ENCODE measurements around the gene CARD11.

The CARD11 gene

GRCh38 chr7:3043544-3044371 lies at the start of gene CARD11:
Gene CARD11, minus strand, starts transcription at chr7:3043867. Its CDS starts 85,361 bp downstream, at chr7:2958506.
- ATAC-seq (ENCODE audit: low read depth), result peak; percentile 51

GRCh38 chr7:3092468-3092867 lies 48.8 kb upstream of the CARD11 start:
- Mint-ChIP-seq H3K4me1 (peaks cover 23% of the 10 kb centered on the region), H3K9me3 (no peaks in the 10 kb centered on the region), H3K27me3 (no peaks in the 10 kb centered on the region), H3K36me3 (no peaks in the 10 kb centered on the region), H3K27ac (peak overlapping the region; percentile 63), H3K4me3 (peak overlapping the region; percentile 46)
- ATAC-seq (ENCODE audit: low read depth) (peak; percentile 82), DNase-seq (ENCODE audit: low spot score in 2 of 2) (peak; percentile 34 to 48)

More at GRCh38 chr7:3043544-3044371, at the start of gene CARD11:
- peak; percentile 37 to 67 for DNase-seq (ENCODE audit: low spot score in 2 of 2)
- Mint-ChIP-seq H3K27me3 (no peaks in the 10 kb centered on the region), H3K4me1 (peaks cover 34% of the 10 kb centered on the region), H3K36me3 (peaks cover 14% of the 10 kb centered on the region), H3K27ac (peak within 1 kb of the TSS; percentile 96), H3K4me3 (peak within 1 kb of the TSS; percentile 99), H3K9me3 (peaks cover 2% of the 10 kb centered on the region)

GRCh38 chr7:3091631-3092030 lies 48.0 kb upstream of the CARD11 start:
- peak overlapping the region; percentile 63 for H3K27ac Mint-ChIP-seq
- peaks cover 23% of the 10 kb centered on the region for H3K4me1 Mint-ChIP-seq
- no peak for DNase-seq (ENCODE audit: low spot score in 2 of 2)
- H3K9me3 Mint-ChIP-seq, result no peaks in the 10 kb centered on the region
- H3K36me3 Mint-ChIP-seq, result no peaks in the 10 kb centered on the region
- no peak for ATAC-seq (ENCODE audit: low read depth)
- no peaks in the 10 kb centered on the region for H3K27me3 Mint-ChIP-seq
- H3K4me3 Mint-ChIP-seq, result peak overlapping the region; percentile 11

GRCh38 chr7:3089493-3089892 lies 45.8 kb upstream of the CARD11 start:
- Mint-ChIP-seq H3K4me3 (no peak overlapping the region), H3K4me1 (peaks cover 16% of the 10 kb centered on the region), H3K27ac (no peak overlapping the region)

GRCh38 chr7:3087243-3087755 lies 43.6 kb upstream of the CARD11 start:
- Mint-ChIP-seq H3K36me3 (no peaks in the 10 kb centered on the region), H3K4me1 (peaks cover 11% of the 10 kb centered on the region), H3K27me3 (no peaks in the 10 kb centered on the region), H3K4me3 (no peak overlapping the region), H3K9me3 (no peaks in the 10 kb centered on the region), H3K27ac (no peak overlapping the region)
- DNase-seq (ENCODE audit: low spot score in 2 of 2) (no peak), ATAC-seq (ENCODE audit: low read depth) (no peak)

More at GRCh38 chr7:3089493-3089892, 45.8 kb upstream of the CARD11 start:
- Mint-ChIP-seq H3K9me3 (no peaks in the 10 kb centered on the region), H3K27me3 (no peaks in the 10 kb centered on the region), H3K36me3 (no peaks in the 10 kb centered on the region)
- DNase-seq (ENCODE audit: low spot score in 2 of 2), result no peak
- ATAC-seq (ENCODE audit: low read depth), result no peak

GRCh38 chr7:3083350-3083749 lies 39.7 kb upstream of the CARD11 start:
- no peaks in the 10 kb centered on the region for H3K27me3 Mint-ChIP-seq
- H3K4me1 Mint-ChIP-seq, result peaks cover 8% of the 10 kb centered on the region
- H3K36me3 Mint-ChIP-seq, result no peaks in the 10 kb centered on the region
- no peaks in the 10 kb centered on the region for H3K9me3 Mint-ChIP-seq
- ATAC-seq (ENCODE audit: low read depth), result no peak
- no peak overlapping the region for H3K27ac Mint-ChIP-seq
- no peak overlapping the region for H3K4me3 Mint-ChIP-seq
- no peak for DNase-seq (ENCODE audit: low spot score in 2 of 2)

- no peaks in the 10 kb centered on the region for H3K27me3 Mint-ChIP-seq
- H3K4me3 Mint-ChIP-seq, result no peak overlapping the region
- ATAC-seq (ENCODE audit: low read depth) (no peak), DNase-seq (ENCODE audit: low spot score in 2 of 2) (no peak)
- H3K9me3 Mint-ChIP-seq, result no peaks in the 10 kb centered on the region
- H3K4me1 Mint-ChIP-seq, result peaks cover 11% of the 10 kb centered on the region
- H3K27ac Mint-ChIP-seq, result no peak overlapping the region
- no peaks in the 10 kb centered on the region for H3K36me3 Mint-ChIP-seq
Observed at GRCh38 chr7:3082831-3083230, 39.2 kb upstream of the CARD11 start.

- Mint-ChIP-seq H3K27me3 (no peaks in the 10 kb centered on the region), H3K9me3 (no peaks in the 10 kb centered on the region), H3K4me3 (no peak overlapping the region), H3K36me3 (no peaks in the 10 kb centered on the region), H3K27ac (no peak overlapping the region), H3K4me1 (peaks cover 11% of the 10 kb centered on the region)
- ATAC-seq (ENCODE audit: low read depth) (no peak), DNase-seq (ENCODE audit: low spot score in 2 of 2) (no peak)
Observed at GRCh38 chr7:3082386-3082785, 38.7 kb upstream of the CARD11 start.

- Mint-ChIP-seq H3K27ac (peak overlapping the region; percentile 65), H3K9me3 (no peaks in the 10 kb centered on the region), H3K4me3 (no peak overlapping the region), H3K36me3 (peaks cover 2% of the 10 kb centered on the region), H3K27me3 (no peaks in the 10 kb centered on the region), H3K4me1 (peaks cover 11% of the 10 kb centered on the region)
- ATAC-seq (ENCODE audit: low read depth), result no peak
- no peak for DNase-seq (ENCODE audit: low spot score in 2 of 2)
Observed at GRCh38 chr7:3080106-3080505, 36.4 kb upstream of the CARD11 start.

- no peaks in the 10 kb centered on the region for H3K9me3 Mint-ChIP-seq
- peak; percentile 91 for ATAC-seq (ENCODE audit: low read depth)
- DNase-seq (ENCODE audit: low spot score in 2 of 2), result no peak
Observed at GRCh38 chr7:3078514-3078913, 34.8 kb upstream of the CARD11 start.

GRCh38 chr7:3076700-3077099 lies 33.0 kb upstream of the CARD11 start:
- no peak overlapping the region for H3K27ac Mint-ChIP-seq
- peaks cover 7% of the 10 kb centered on the region for H3K4me1 Mint-ChIP-seq
- H3K4me3 Mint-ChIP-seq, result no peak overlapping the region
- DNase-seq (ENCODE audit: low spot score in 2 of 2) (no peak), ATAC-seq (ENCODE audit: low read depth) (no peak)
- no peaks in the 10 kb centered on the region for H3K9me3 Mint-ChIP-seq
- no peaks in the 10 kb centered on the region for H3K27me3 Mint-ChIP-seq
- H3K36me3 Mint-ChIP-seq, result peaks cover 2% of the 10 kb centered on the region

More at GRCh38 chr7:3078514-3078913, 34.8 kb upstream of the CARD11 start:
- Mint-ChIP-seq H3K27me3 (no peaks in the 10 kb centered on the region), H3K4me3 (no peak overlapping the region), H3K36me3 (peaks cover 2% of the 10 kb centered on the region), H3K27ac (peak overlapping the region; percentile 79), H3K4me1 (peaks cover 11% of the 10 kb centered on the region)

- Mint-ChIP-seq H3K36me3 (peaks cover 5% of the 10 kb centered on the region), H3K4me1 (peaks cover 7% of the 10 kb centered on the region), H3K27ac (no peak overlapping the region), H3K9me3 (peaks cover 2% of the 10 kb centered on the region), H3K4me3 (no peak overlapping the region), H3K27me3 (no peaks in the 10 kb centered on the region)
- ATAC-seq (ENCODE audit: low read depth) (no peak), DNase-seq (ENCODE audit: low spot score in 2 of 2) (no peak)
Observed at GRCh38 chr7:3076163-3076562, 32.5 kb upstream of the CARD11 start.

- DNase-seq (ENCODE audit: low spot score in 2 of 2), result no peak
- H3K36me3 Mint-ChIP-seq, result peaks cover 6% of the 10 kb centered on the region
- H3K27ac Mint-ChIP-seq, result no peak overlapping the region
- H3K4me1 Mint-ChIP-seq, result peaks cover 7% of the 10 kb centered on the region
- no peaks in the 10 kb centered on the region for H3K27me3 Mint-ChIP-seq
- H3K9me3 Mint-ChIP-seq, result peaks cover 6% of the 10 kb centered on the region
- H3K4me3 Mint-ChIP-seq, result no peak overlapping the region
- no peak for ATAC-seq (ENCODE audit: low read depth)
Observed at GRCh38 chr7:3075441-3075840, 31.8 kb upstream of the CARD11 start.

GRCh38 chr7:3074459-3074821 lies 30.8 kb upstream of the CARD11 start:
- no peaks in the 10 kb centered on the region for H3K27me3 Mint-ChIP-seq
- no peak overlapping the region for H3K27ac Mint-ChIP-seq
- H3K9me3 Mint-ChIP-seq, result peaks cover 9% of the 10 kb centered on the region
- peaks cover 6% of the 10 kb centered on the region for H3K36me3 Mint-ChIP-seq
- DNase-seq (ENCODE audit: low spot score in 2 of 2) (no peak), ATAC-seq (ENCODE audit: low read depth) (no peak)
- H3K4me3 Mint-ChIP-seq, result no peak overlapping the region
- H3K4me1 Mint-ChIP-seq, result peaks cover 14% of the 10 kb centered on the region
